Endometrial microvascular endothelial cells (primary cell): ENCODE measurements around the gene NRXN3. TPM values are rescaled to one million over a fixed set of nuclear protein-coding genes. Genes with fewer than 3 reads are reported as not detected.

Experiments used
- in situ Hi-C: cut with HindIII; loops from 2 replicates; pipeline ENCODE4 v1.10.0; 2017; ENCODE audit warnings: low sequenced_read_pairs, low pct_unique_long_range_greater_than_20kb; ENCODE audit errors: inconsistent ontology term
- total RNA-seq: library from RNA; depleted of rRNA; stranded (reverse); fragments of >200 nt; gene quantifications from one replicate; pipeline ENCODE4 v1.2.3, GENCODE V29; 2015; ENCODE audit errors: inconsistent ontology term

NRXN3 gene
- total RNA-seq, 1 donor from 2014 or later, result 0.09 TPM

DNA sequence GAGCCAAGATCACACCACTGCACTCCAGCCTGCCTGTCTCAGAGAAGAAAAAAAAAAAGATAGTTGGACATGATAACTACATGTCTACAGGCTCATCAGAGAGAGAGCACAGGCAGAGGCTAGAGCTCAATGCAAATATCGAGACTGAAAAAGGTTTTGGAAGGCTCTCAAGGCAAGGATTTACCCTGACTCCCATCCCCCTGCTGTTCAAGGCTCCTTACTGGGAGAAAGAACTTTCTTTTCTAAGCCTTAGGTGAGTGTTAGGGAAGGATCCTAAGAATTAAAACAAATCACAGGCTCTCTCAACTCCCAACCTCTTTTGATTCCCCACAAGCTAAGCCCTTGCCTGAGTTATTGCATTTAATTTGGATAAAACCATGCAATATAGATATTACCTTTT, 1516.0 kb downstream of the NRXN3 start:
- in situ Hi-C loops, result no loop called here

GRCh38 chr14:79690960-79691359, 1520.8 kb downstream of the NRXN3 start:
- in situ Hi-C loops, result no loop called here

- in situ Hi-C loops, result no loop called here
Observed at GRCh38 chr14:79693935-79694334, 1523.8 kb downstream of the NRXN3 start.

- in situ Hi-C loops, result no loop called here
Observed at GRCh38 chr14:79695307-79695706, 1525.1 kb downstream of the NRXN3 start.

- in situ Hi-C loops, result no loop called here
Observed at GRCh38 chr14:79698298-79698711, 1528.1 kb downstream of the NRXN3 start.

- in situ Hi-C loops, result no loop called here
Observed at GRCh38 chr14:79699206-79699605, 1529.0 kb downstream of the NRXN3 start.

GRCh38 chr14:79701371-79701770, 1531.2 kb downstream of the NRXN3 start:
- in situ Hi-C loops, result no loop called here

GRCh38 chr14:79702197-79702596, 1532.0 kb downstream of the NRXN3 start:
- in situ Hi-C loops, result no loop called here

GRCh38 chr14:79703209-79703608, 1533.0 kb downstream of the NRXN3 start:
- in situ Hi-C loops, result no loop called here

DNA sequence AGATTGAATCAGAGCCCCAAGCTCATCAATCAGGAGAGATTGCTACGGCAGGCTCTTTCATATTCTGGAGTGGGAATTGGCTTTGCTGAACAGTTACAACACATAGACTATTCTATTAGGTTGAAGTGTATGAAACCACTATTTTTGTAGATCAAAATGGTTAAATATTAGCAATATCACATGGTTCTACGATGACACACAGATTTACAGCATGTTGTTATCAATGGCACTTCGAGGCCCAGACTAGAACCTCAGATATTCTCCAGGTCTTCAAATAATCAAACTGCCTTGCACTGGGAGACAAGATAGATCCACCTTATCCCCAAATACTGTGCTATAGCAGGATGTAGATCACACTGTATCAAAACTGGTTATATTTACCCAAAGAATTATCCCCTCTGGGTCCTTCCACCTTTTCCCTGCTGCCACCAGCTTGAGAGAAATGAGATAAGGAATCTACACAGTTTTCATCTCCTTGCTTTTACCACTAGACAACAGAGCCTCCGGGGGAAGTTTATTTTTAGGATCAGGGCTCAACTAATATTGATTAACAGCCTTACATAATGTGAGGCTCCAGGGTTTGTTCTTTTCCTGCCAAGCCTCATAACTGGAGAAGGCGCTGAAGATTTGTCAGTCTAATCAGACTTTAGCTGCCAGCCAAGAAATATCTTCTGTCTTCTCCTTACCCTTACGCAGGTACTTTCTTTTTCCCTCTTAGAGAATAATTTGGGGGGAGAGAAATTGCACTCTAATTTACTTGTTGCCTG, 1534.1 kb downstream of the NRXN3 start:
- in situ Hi-C loops, result no loop called here

DNA sequence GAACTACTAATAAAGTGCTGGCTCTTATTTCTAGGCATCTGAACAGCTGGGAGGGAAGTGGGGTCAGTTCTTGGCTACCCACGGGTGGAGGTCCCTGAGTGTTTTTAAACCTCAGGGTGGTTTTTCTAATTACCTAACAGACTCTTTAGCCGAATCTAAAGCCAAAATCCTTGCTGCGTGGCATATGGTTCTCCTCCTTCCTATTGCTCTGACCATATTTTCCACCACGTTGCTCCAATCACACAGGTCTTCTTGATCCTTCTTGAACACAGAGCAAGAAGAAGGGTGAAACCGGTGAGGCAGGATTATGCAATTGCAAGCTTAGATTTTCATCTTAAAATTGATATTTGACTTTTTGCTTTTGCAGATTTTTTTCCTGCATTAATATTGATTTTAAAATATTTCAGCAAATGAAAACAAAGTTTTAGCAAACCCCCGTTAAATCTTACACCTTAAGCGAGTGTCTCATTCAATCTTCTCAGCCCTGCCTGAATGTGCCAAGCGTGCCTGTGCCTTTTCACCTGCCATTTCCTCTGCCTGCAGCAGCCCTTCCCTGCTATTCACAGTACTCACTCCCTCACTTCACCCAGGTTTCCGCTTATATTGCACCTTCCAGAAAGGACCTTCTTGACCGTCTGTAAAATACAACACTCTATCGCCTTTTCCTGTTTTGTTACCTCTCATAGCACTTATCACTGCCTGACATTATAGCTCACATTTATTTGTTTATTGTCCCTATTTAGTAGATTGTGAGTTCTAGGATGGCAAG, 1535.1 kb downstream of the NRXN3 start:
- in situ Hi-C loops, result no loop called here

DNA sequence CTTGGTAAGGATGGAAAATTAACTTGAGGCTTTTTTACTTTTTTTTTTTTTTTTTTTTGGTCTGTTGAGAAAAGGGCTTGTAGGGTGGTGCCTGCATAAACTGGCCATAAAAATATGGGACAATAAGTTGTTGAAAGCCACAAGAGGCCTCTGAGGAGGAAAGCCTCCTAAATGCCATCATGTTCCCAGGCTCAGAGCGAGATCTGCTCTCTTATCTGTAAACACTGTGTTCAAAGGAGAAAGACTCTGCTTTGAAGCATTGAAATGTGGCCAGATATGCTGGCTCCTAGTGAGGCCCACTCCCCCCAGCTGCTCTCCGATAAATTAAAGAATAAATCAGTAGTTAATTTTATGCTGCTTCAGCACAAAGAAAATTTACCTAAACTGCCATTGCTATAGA, 1536.2 kb downstream of the NRXN3 start:
- in situ Hi-C loops, result no loop called here

GRCh38 chr14:79708426-79709388, 1538.5 kb downstream of the NRXN3 start:
- in situ Hi-C loops, result no loop called here

GRCh38 chr14:79709573-79709972, 1539.4 kb downstream of the NRXN3 start:
- in situ Hi-C loops, result no loop called here

DNA sequence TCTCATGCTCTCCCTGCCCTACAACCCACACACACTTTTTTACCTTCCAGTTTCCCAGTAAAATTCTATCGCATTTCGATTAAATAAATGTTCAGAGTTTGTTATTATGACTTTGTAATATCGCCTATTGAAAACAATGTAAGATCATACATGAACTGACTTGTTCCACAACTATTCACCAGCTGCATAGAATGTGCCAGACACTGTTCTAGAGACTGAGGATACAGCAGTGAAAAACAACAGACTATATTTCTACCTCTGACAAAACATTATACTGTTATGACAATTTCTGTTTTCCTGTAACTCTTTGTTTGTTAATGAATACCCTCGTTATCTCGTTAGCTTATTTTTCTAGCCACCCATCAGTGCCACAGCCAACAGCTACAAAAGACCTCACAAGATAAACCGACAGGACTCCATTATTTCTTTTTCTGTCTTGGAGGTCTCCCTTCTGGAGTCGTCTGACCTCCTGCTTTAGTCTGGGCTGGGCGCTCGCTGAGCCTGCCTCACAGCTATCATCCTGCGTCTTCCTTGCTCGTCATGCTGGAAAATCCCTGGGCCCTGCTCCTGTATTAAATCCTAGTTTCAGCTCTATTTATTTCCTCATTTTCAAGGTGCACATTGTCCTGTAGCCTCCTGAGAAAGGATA, 1542.3 kb downstream of the NRXN3 start:
- in situ Hi-C loops, result no loop called here

DNA sequence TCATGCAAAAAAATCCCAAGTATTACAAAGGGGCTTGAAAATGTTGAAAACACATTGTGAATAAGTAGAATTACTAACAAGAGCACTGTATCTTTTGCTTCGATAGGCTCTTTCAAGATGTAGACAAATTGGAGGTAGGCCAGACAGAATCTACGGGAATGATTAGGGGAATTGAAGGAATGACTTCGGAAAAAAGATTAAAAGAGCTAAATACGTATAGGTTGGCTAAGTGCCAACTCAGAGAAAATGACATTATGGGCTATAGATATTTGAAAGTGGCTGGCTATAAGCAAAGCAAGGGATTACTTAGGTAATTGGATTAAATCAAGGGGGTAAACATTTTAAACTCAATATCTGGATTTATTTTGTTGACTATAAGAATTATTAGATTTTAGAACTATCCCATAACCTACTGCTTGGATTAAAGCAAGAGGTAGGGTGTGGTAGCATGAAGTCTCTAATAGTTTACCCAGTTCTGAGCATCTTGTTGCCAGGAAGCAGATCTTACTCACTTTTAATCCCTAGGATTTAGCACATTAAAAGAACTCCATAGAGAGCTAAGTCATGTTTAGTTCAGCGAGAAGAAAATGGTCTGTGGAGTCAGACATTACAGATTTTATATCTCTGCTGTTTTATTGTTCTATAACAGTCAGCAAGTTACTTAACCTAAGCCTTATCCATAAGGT, 1551.4 kb downstream of the NRXN3 start:
- in situ Hi-C loops, result no loop called here

GRCh38 chr14:79724934-79725717, 1555.0 kb downstream of the NRXN3 start:
- in situ Hi-C loops, result no loop called here
